ENCODE data around the gene PEX14.

PEX14 gene

DNA sequence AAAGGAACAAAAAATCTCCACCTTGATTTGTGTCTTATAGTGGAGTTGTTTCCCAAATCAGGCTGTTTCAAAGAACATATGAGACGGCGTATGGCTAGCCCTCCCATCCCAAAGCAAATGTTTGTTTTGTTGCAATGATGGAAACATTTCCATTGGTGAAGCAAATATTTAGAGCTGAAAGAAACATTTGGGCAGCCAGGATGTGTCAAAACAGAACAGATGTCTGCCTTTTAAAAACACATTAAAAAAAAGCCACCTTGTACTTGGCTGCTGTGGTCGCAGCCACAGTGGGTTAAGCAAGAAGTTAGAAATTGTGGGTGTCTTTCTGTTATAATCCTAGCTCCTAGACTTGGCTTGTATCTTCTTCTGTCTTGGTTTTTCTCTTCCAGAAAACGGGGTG, 116.3 kb downstream of the PEX14 start:
- TF ChIP-seq, protein P1, sequence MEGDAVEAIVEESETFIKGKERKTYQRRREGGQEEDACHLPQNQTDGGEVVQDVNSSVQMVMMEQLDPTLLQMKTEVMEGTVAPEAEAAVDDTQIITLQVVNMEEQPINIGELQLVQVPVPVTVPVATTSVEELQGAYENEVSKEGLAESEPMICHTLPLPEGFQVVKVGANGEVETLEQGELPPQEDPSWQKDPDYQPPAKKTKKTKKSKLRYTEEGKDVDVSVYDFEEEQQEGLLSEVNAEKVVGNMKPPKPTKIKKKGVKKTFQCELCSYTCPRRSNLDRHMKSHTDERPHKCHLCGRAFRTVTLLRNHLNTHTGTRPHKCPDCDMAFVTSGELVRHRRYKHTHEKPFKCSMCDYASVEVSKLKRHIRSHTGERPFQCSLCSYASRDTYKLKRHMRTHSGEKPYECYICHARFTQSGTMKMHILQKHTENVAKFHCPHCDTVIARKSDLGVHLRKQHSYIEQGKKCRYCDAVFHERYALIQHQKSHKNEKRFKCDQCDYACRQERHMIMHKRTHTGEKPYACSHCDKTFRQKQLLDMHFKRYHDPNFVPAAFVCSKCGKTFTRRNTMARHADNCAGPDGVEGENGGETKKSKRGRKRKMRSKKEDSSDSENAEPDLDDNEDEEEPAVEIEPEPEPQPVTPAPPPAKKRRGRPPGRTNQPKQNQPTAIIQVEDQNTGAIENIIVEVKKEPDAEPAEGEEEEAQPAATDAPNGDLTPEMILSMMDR (IDR thresholded peaks at IDR 0.05; ENCODE audit: low read depth, low read length, missing control alignments), result no peak
- DNase-seq (ENCODE audit: extremely low read depth, low read depth), result no peak
- H3K4me3 ChIP-seq (replicated peaks; ENCODE audit: low read depth, low read length), result no peak overlapping the region

DNA sequence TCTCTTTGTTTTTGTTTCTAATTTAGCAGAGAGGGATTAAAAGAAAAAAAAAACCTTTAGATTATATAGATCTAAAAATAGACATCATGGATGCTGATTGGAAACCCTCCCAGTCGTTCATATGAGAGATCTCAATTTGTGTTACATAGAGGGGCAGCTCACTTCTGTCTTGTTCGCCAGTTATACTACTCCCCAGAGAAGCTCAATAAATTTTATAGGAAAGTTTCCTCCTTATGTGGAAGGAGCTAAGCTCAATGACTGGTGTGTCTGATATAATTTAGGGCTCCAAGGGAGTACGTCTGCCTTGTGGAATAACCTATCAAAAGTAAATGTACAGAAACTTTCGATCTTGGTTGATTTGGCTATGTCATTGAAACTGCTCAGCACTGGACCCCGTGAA, 117.6 kb downstream of the PEX14 start:
- DNase-seq (ENCODE audit: extremely low read depth, low read depth), result no peak
- H3K4me3 ChIP-seq (replicated peaks; ENCODE audit: low read depth, low read length), result no peak overlapping the region
- TF ChIP-seq, protein P1 (IDR thresholded peaks at IDR 0.05; ENCODE audit: low read depth, low read length, missing control alignments), result no peak

DNA sequence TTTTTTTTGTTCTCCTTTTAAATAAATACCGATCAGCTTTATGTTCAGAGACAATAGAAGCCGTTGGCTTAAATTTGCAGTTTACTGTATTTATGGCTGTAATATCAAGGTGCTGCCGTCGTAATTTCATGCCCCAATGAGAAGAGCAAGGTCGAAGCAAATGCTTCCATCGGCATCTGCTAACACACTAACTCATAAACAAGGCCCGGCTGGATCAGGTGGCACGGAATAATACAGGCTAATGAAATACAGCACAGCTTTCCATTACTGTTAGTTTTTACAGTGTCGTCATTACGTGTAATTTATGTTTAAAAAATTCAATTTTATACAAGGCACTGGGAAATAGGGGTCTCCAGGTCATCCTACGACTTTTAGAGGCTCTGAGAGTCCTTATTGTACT, 119.0 kb downstream of the PEX14 start:
- TF ChIP-seq, protein P1 (IDR thresholded peaks at IDR 0.05; ENCODE audit: low read depth, low read length, missing control alignments), result no peak
- no peak for DNase-seq (ENCODE audit: extremely low read depth, low read depth)
- no peak overlapping the region for H3K4me3 ChIP-seq (replicated peaks; ENCODE audit: low read depth, low read length)

DNA sequence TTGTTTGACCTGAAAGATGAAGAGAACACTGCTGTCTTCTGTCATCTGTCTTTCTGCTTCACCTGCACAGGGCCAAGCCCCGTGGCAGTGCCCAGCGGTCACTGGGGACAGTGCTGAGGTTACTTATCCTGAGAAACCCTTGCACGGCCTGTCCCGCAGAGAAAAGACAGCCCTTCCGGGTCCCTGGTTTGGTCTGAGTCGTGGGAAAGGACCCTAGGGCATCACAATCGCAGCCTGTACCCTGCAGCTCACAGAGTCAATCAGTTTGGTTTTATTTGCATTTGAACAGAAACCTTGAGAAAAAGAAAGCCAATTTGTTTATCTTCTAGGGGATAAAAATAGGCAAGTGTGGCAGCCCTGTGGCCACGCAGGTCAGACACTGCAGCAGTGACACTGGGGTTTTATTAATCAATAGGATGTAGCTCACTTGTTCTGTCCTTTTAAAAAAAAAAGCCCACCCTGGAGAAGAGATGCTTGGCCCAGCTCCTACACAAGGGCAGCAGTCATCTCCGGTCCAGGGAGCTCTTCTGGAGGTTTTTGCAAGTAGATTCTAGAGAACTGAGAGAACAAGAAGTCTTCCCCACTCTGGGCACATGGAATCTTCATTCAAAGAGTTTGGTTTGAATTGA, 120.0 kb downstream of the PEX14 start:
- TF ChIP-seq, protein P1 (IDR thresholded peaks at IDR 0.05; ENCODE audit: low read depth, low read length, missing control alignments), result no peak
- no peak for DNase-seq (ENCODE audit: extremely low read depth, low read depth)
- no peak overlapping the region for H3K4me3 ChIP-seq (replicated peaks; ENCODE audit: low read depth, low read length)

DNA sequence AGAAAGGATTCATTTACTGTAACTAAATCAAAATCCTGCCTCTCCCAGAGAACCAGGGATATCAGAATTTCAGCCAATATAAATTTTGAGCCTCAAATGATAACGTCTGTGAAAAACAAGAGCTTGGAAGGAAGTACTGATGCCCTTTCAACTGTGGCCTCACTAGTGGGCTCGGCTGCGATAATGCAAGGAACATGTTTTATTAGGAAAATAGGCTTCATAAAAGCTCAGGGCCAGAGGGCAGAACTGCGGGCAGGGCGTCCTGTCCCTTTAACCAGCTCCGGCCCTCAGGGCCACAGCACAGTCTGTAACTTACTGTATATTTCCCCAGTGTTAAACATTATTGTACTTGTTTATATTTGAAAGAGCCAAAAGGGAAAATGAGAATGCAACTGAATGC, 122.0 kb downstream of the PEX14 start:
- H3K4me3 ChIP-seq (replicated peaks; ENCODE audit: low read depth, low read length), result no peak overlapping the region
- TF ChIP-seq, protein P1 (IDR thresholded peaks at IDR 0.05; ENCODE audit: low read depth, low read length, missing control alignments), result no peak
- DNase-seq (ENCODE audit: extremely low read depth, low read depth), result no peak

DNA sequence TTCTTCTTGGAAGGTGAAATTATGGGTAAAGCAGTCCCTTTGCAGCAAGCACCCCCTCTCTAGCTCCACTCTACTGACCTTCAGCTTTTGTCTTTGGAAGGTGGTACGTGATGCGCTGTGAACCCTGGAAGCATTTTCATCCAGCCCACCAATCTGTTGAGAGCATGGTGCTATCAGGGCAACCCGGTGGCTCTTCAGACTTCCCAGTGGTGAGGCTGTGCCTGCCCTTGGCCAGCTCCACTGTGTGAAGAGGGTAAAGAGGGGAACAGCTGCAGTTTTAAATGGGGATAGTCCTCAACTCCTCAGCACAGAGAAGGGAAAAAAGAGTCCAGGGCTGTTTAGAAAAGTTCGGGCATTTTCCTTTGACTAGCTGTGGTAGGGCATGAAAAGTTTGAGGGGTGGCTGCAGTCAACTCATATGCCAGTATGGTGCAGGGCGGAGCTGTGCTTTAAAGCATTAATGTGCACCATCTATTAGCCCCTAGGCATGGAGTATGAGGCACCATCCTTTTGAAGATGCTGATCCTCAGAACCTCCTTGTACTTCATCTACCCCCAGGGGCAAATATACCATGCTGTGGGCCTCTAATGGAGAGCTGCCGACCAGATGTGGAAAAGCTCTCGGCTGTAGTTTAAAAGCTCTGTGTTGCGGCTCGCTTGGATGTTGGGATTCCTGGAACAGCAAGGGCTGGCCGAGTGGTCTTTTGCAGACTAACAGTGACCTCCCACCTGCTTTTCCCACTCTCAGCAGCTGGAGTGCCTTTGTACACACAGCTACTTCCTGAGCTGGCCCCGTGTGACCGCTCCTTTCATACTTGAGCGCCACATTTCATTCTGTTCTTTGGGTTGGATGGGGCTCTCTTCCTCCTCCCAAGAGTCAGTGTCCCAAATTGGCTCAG, 123.0 kb downstream of the PEX14 start:
- TF ChIP-seq, protein P1 (IDR thresholded peaks at IDR 0.05; ENCODE audit: low read depth, low read length, missing control alignments), result no peak
- no peak for DNase-seq (ENCODE audit: extremely low read depth, low read depth)
- no peak overlapping the region for H3K4me3 ChIP-seq (replicated peaks; ENCODE audit: low read depth, low read length)
